ENCODE results near the gene AXIN1. TPM values are rescaled to one million over a fixed set of nuclear protein-coding genes. Genes with fewer than 3 reads are reported as not detected.
A peak's percentile ranks its signal among the peaks of the same experiment; 100 is the strongest.

Gene AXIN1
- total and polyA plus RNA-seq, 9 of the 15 experiments (the other 6 are each of a cell fraction or from before 2014, with no cell fraction given): 0.42 to 58.0 (median 25.9) TPM

DNA sequence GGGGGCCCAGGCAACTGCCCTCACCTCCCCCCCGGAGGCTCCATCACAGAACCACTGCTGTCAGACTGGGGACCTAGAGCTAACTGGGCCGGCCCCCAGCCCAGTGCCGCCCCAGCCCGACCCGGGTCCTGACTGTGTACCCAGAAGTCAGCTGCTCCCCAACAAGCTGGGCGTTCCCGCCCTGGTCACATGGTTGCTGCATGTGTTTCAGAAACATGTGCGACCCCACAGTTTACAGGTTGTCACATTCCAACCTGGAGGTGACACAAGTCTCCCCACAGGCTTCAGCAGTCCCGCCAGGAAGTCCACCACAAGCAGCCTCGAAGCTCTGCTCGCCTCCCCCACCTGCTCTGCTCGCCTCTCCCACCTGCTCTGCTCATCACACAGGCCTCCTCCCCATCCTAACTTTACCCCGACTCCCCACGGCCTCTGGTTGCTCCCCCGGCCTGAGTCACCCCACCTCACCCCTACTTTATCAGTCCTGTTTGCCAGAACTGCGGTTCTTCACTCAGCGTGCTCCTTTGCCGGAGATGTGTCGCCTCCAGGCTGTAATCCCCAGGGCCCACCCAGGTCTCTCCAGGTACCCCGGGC is 16.8 kb upstream of the AXIN1 start (continued):
- TF ChIP-seq, protein P1, sequence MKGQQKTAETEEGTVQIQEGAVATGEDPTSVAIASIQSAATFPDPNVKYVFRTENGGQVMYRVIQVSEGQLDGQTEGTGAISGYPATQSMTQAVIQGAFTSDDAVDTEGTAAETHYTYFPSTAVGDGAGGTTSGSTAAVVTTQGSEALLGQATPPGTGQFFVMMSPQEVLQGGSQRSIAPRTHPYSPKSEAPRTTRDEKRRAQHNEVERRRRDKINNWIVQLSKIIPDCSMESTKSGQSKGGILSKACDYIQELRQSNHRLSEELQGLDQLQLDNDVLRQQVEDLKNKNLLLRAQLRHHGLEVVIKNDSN (CRISPR knock-in tag; IDR thresholded peaks at IDR 0.05): peak; percentile 64
- TF ChIP-seq CEBPG (CRISPR knock-in tag; IDR thresholded peaks at IDR 0.05): 0 out of 2 replicates have a peak, but pooled peaks have one; percentile 23
- TF ChIP-seq CEBPG (tag; conservative IDR thresholded peaks at IDR 0.05 in 1 of 2, IDR thresholded peaks at IDR 0.05 in 1 of 2): no peak
- peak; percentile 10; the same call in 1 of the 2 replicates for TF ChIP-seq FOSL1 (tag; conservative IDR thresholded peaks at IDR 0.05)
- TF ChIP-seq TSC22D4 (tag; IDR thresholded peaks at IDR 0.05): no peak
- peak; percentile 66 for TF ChIP-seq ZNF263 (CRISPR knock-in tag; IDR thresholded peaks at IDR 0.05; ENCODE audit: borderline replicate concordance)
- TF ChIP-seq USF2 (CRISPR knock-in tag; IDR thresholded peaks at IDR 0.05): 0 out of 2 replicates have a peak, but pooled peaks have one; percentile 16
- TF ChIP-seq POLR2A (conservative IDR thresholded peaks at IDR 0.05): 0 out of 2 replicates have a peak, but pooled peaks have one; percentile 34
- TF ChIP-seq MAX (CRISPR knock-in tag; IDR thresholded peaks at IDR 0.05): peak; percentile 78
- TF ChIP-seq CREB1 (IDR thresholded peaks at IDR 0.05): no peak
- peak; percentile 26; the same call in 1 of the 2 replicates for TF ChIP-seq CREB1 (CRISPR knock-in tag; IDR thresholded peaks at IDR 0.05)
- TF ChIP-seq TCF7 (IDR thresholded peaks at IDR 0.05; ENCODE audit: borderline replicate concordance): no peak
- TF ChIP-seq OTX1 (CRISPR knock-in tag; IDR thresholded peaks at IDR 0.05): no peak
- TF ChIP-seq RBFOX2 (IDR thresholded peaks at IDR 0.05; ENCODE audit: low read depth, low read length): peak; percentile 30; the same call in 1 of the 2 replicates
- 0 out of 2 replicates have a peak, but pooled peaks have one; percentile 16 for TF ChIP-seq ZBTB1 (CRISPR knock-in tag; IDR thresholded peaks at IDR 0.05; ENCODE audit: borderline replicate concordance, low read depth)
- TF ChIP-seq, protein P2, sequence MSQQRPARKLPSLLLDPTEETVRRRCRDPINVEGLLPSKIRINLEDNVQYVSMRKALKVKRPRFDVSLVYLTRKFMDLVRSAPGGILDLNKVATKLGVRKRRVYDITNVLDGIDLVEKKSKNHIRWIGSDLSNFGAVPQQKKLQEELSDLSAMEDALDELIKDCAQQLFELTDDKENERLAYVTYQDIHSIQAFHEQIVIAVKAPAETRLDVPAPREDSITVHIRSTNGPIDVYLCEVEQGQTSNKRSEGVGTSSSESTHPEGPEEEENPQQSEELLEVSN (IDR thresholded peaks at IDR 0.05; ENCODE audit: borderline replicate concordance in 1 of 2, extremely low read depth in 1 of 2, insufficient read depth in 1 of 2, insufficient read length in 1 of 2, low read depth in 1 of 2, low read length in 1 of 2, poor library complexity in 1 of 2, severe bottlenecking in 1 of 2): peak; percentile 47 to 67
- TF ChIP-seq FOXA3 (CRISPR knock-in tag; conservative IDR thresholded peaks at IDR 0.05 in 1 of 2, IDR thresholded peaks at IDR 0.05 in 1 of 2): peak in 1 of 2 experiments; percentile 38; a peak in 1 of 4 replicates
- no peak for TF ChIP-seq ETV1 (tag; conservative IDR thresholded peaks at IDR 0.05; ENCODE audit: low read depth)
- no peak for TF ChIP-seq ZNF695 (CRISPR knock-in tag; IDR thresholded peaks at IDR 0.05)
- 0 out of 2 replicates have a peak, but pooled peaks have one; percentile 13 for TF ChIP-seq ZNF740 (CRISPR knock-in tag; IDR thresholded peaks at IDR 0.05)
- no peak for TF ChIP-seq ZNF740 (tag; IDR thresholded peaks at IDR 0.05)
- no peak for TF ChIP-seq POU5F1 (IDR thresholded peaks at IDR 0.05; ENCODE audit: borderline replicate concordance, low read depth, low read length, partially characterized antibody)
- peak; percentile 44 for TF ChIP-seq JUND (IDR thresholded peaks at IDR 0.05; ENCODE audit: borderline replicate concordance, low read depth, low read length)
- TF ChIP-seq JUND (tag; IDR thresholded peaks at IDR 0.05; ENCODE audit: borderline replicate concordance, low read depth, low read length): no peak; the same call in 2 of the 3 replicates

All from K562 (cell line).